Trophoblast cell (in vitro differentiated cells and primary cell): ENCODE measurements around the gene TTYH1.
"Not testable (repeated sequence)": the region's sequence is repeated elsewhere in the genome, so short reads cannot be mapped to it uniquely, and the experiment has no call there.

Source experiments
- DNase-seq, 2 donors: peaks; one replicate each; pipeline ENCODE4 v3.0.0-alpha.2; 2016
- H2AFZ ChIP-seq: 2 replicates; pipeline ENCODE4 v1.6.1; 2013; ENCODE audit warnings: low read length, moderate library complexity, mild to moderate bottlenecking; ENCODE audit not compliant: insufficient read depth, poor library complexity
- H2AK5ac ChIP-seq: 2 replicates; pipeline ENCODE4 v1.6.1; 2013; ENCODE audit warnings: mild to moderate bottlenecking, low read length
- H2BK120ac ChIP-seq: 2 replicates; pipeline ENCODE4 v1.6.1; 2013; ENCODE audit warnings: low read length, mild to moderate bottlenecking, moderate library complexity; ENCODE audit not compliant: insufficient read depth, poor library complexity
- H2BK12ac ChIP-seq: 2 replicates; pipeline ENCODE4 v1.6.1; 2013; ENCODE audit warnings: mild to moderate bottlenecking, low read length, moderate library complexity
- H2BK5ac ChIP-seq: 2 replicates; pipeline ENCODE4 v1.6.1; 2013; ENCODE audit warnings: low read length, low read depth, moderate library complexity, mild to moderate bottlenecking; ENCODE audit not compliant: poor library complexity
- H3K14ac ChIP-seq: 2 replicates; pipeline ENCODE4 v1.6.1; 2013; ENCODE audit warnings: mild to moderate bottlenecking, low read length
- H3K18ac ChIP-seq: 2 replicates; pipeline ENCODE4 v1.6.1; 2013; ENCODE audit warnings: mild to moderate bottlenecking, low read length
- H3K23ac ChIP-seq: 2 replicates; pipeline ENCODE4 v1.6.1; 2013; ENCODE audit warnings: low read length
- H3K27ac ChIP-seq: 2 replicates; pipeline ENCODE4 v1.5.1; 2013; ENCODE audit warnings: low read depth, mild to moderate bottlenecking, inconsistent platforms, low read length, moderate library complexity
- H3K27me3 ChIP-seq: 2 replicates; pipeline ENCODE4 v1.6.1; 2013; ENCODE audit warnings: inconsistent platforms, mild to moderate bottlenecking, low read length, moderate library complexity; ENCODE audit not compliant: insufficient read depth
- H3K36me3 ChIP-seq, 2 experiments: 1 replicate in 1 of 2; 2 replicates in 1 of 2; pipeline ENCODE4 v1.6.1; 2013; ENCODE audit warnings: low read length in 2 of 2, mild to moderate bottlenecking in 2 of 2, moderate library complexity in 1 of 2; ENCODE audit not compliant: insufficient read depth in 2 of 2, control insufficient read depth in 1 of 2
- H3K4ac ChIP-seq: 2 replicates; pipeline ENCODE4 v1.6.1; 2013; ENCODE audit warnings: low read depth, mild to moderate bottlenecking, low read length, moderate library complexity
- H3K4me1 ChIP-seq, 2 experiments: 1 replicate in 1 of 2; 2 replicates in 1 of 2; pipeline ENCODE4 v1.6.1; 2013; ENCODE audit warnings: low read length in 2 of 2, mild to moderate bottlenecking in 2 of 2, moderate library complexity in 1 of 2; ENCODE audit not compliant: insufficient read depth in 2 of 2, control insufficient read depth in 1 of 2
- H3K4me2 ChIP-seq: 2 replicates; pipeline ENCODE4 v1.6.1; 2013; ENCODE audit warnings: inconsistent platforms, mild to moderate bottlenecking, low read length, moderate library complexity
- H3K4me3 ChIP-seq: 2 replicates; pipeline ENCODE4 v1.5.1; 2013; ENCODE audit warnings: mild to moderate bottlenecking, low read depth, low read length, inconsistent platforms
- H3K79me1 ChIP-seq: one replicate; pipeline ENCODE4 v1.6.1; 2013; ENCODE audit warnings: low read length
- H3K79me2 ChIP-seq: 2 replicates; pipeline ENCODE4 v1.6.1; 2013; ENCODE audit warnings: low read length, mild to moderate bottlenecking; ENCODE audit not compliant: control insufficient read depth, insufficient read depth, poor library complexity
- H3K9ac ChIP-seq: 2 replicates; pipeline ENCODE4 v1.6.1; 2013; ENCODE audit warnings: mild to moderate bottlenecking, low read length
- H3K9me3 ChIP-seq: 2 replicates; pipeline ENCODE4 v1.6.1; 2013; ENCODE audit warnings: low read depth, mild to moderate bottlenecking, control low read depth, inconsistent platforms, low read length; ENCODE audit not compliant: insufficient read depth
- H4K12ac ChIP-seq: 2 replicates; pipeline ENCODE4 v1.6.1; 2013; ENCODE audit warnings: low read depth, mild to moderate bottlenecking, low read length, moderate library complexity
- H4K8ac ChIP-seq: 2 replicates; pipeline ENCODE4 v1.6.1; 2013; ENCODE audit warnings: low read depth, mild to moderate bottlenecking, low read length, moderate library complexity
- H4K91ac ChIP-seq: one replicate; pipeline ENCODE4 v1.6.1; 2013; ENCODE audit warnings: low read depth, mild to moderate bottlenecking, low read length, moderate library complexity
- WGBS: extraction: QIAGEN DNeasy Blood & Tissue Kit; methylation state at CpG from one replicate; pipeline ENCODE4 v1.1.7; 2013; ENCODE audit warnings: missing lambda C conversion rate; ENCODE audit not compliant: insufficient read length, insufficient coverage; ENCODE audit errors: extremely low coverage; 5-methylcytosine and 5-hydroxymethylcytosine counted together

The TTYH1 gene

DNA sequence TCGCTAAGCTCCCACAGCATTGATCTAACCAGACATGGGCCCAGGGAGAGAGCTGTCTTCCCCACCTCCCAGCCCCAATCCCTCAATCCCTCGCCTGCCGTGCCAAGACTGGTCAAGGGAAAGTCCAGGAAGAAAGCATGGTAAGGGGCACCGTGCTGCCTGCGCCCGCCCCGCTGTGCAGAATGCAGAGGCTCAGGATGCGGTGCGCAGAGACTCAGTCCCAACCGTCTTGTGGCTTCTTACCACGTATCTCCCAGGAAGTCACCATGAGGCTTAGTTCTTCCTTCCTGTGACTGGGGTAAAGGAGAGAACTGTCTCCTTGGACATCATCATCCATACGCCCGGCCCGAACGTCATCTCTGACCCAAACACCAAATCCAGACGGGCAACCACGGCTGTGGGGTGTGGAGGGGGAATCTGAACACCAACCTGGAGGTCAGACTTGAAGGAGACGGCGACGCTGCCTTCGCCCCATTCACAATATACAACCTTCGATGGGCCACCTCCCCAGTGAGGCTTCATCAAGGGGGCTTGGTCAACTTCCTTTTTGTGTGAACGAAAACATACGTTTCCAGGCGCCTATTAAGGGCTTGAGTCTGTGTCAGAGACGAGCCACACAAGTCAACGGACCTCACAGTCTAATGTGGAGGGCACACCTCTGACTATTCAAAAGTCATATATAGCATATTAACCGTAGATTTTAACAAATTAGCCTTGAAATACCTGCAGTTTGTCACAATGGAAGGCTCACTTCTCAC is 39.9 kb upstream of the TTYH1 start:
- H3K23ac ChIP-seq, H3K36me3 ChIP-seq, H2AK5ac ChIP-seq, H2BK5ac ChIP-seq, H3K9me3 ChIP-seq, H3K27ac ChIP-seq, H2BK120ac ChIP-seq, H2AFZ ChIP-seq, H4K91ac ChIP-seq, H4K8ac ChIP-seq, H3K79me2 ChIP-seq, H4K12ac ChIP-seq, H3K4me1 ChIP-seq, H3K4me2 ChIP-seq, H3K27me3 ChIP-seq, H2BK12ac ChIP-seq, H3K4me3 ChIP-seq, H3K9ac ChIP-seq, H3K18ac ChIP-seq, H3K14ac ChIP-seq, H3K79me1 ChIP-seq, H3K4ac ChIP-seq: not testable (repeated sequence)
- DNase-seq = peak in 1 of 2 donors; percentile 20
- no CpG with 5 or more reads among the region's 28 CpGs for WGBS

DNA sequence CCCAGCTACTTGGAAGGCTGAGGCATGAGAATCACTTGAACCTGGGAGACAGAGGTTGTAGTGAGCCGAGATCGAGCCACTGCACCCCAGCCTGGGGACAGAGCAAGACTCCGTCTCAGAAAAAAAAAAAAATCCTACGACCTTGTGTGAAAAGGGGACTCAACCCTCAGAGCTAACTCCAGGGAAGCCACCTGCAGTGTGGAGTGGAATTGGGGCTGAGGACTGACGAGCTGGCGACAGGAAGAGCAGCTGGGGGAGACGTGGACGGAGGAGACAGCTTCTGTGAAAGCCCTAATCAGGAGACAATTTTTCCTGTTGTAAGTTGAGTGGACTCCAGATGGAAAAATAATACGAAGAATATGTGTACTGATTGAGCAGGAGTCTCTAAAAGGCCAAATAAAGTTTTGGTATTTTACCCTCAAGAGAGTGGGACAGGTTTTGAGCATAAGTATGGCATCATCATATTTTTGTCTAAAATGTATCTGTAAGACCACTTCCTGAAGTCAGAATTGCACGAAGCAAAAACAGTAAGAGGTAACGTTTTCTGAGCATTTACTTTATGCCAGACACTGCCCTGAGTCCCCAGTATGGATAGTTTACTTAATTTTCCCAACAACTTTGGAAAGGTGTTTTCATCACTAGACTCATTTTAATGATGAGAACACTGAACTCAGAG is 38.5 kb upstream of the TTYH1 start:
- no peaks in the 10 kb centered on the region for H3K79me1 ChIP-seq
- H3K18ac ChIP-seq = no peak overlapping the region
- no peak overlapping the region for H4K91ac ChIP-seq
- no CpG with 5 or more reads among the region's 11 CpGs for WGBS
- no peak for DNase-seq
- no peak overlapping the region for H3K23ac ChIP-seq
- H3K9me3 ChIP-seq = peaks cover 4% of the 10 kb centered on the region
- H3K4me2 ChIP-seq = no peak overlapping the region
- no peak overlapping the region for H4K8ac ChIP-seq
- no peak overlapping the region for H3K9ac ChIP-seq
- no peaks in the 10 kb centered on the region for H3K36me3 ChIP-seq
- H3K4me1 ChIP-seq = no peaks in the 10 kb centered on the region
- no peaks in the 10 kb centered on the region for H3K79me2 ChIP-seq
- H4K12ac ChIP-seq = no peak overlapping the region
- H2BK12ac ChIP-seq = no peak overlapping the region
- H2BK120ac ChIP-seq = no peak overlapping the region
- no peak overlapping the region for H3K4ac ChIP-seq
- no peak overlapping the region for H3K27ac ChIP-seq
- no peak overlapping the region for H2AK5ac ChIP-seq
- H2AFZ ChIP-seq = no peak overlapping the region
- no peak overlapping the region for H3K4me3 ChIP-seq
- no peak overlapping the region for H2BK5ac ChIP-seq
- no peak overlapping the region for H3K14ac ChIP-seq
- H3K27me3 ChIP-seq = no peaks in the 10 kb centered on the region

DNA sequence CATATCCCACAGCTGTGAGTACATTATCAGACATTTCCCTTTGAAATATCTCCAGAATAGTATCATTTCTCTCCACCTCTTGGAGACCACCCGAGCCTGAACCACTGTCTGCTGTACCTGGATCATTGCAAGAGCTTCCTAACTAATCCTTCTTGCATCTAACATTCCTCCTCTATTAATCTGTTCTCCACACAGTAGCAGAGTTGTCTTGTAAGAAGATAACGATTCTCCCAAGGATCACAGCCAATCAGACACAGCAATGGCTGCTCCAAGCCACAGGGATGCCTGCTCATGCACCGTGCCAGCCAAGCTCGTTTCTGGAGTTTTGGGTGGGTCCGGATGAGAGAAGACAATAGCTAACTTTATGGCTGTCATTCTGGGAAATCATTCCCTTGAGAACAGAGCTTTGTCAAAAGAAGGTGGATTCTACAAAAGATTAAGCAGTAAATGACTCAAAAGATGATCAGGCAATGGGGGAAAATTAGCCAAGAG is 36.0 kb upstream of the TTYH1 start:
- Histone ChIP-seq H3K4ac (no peak overlapping the region), H2AK5ac (no peak overlapping the region), H3K4me3 (no peak overlapping the region), H3K27ac (no peak overlapping the region), H3K23ac (no peak overlapping the region), H3K27me3 (no peaks in the 10 kb centered on the region), H4K91ac (no peak overlapping the region), H2BK5ac (no peak overlapping the region), H2BK120ac (no peak overlapping the region), H4K8ac (no peak overlapping the region), H3K4me1 (no peaks in the 10 kb centered on the region), H3K18ac (no peak overlapping the region), H2AFZ (no peak overlapping the region), H3K36me3 (no peaks in the 10 kb centered on the region), H3K9ac (no peak overlapping the region), H3K9me3 (peaks cover 4% of the 10 kb centered on the region), H3K79me2 (no peaks in the 10 kb centered on the region), H3K79me1 (no peaks in the 10 kb centered on the region), H3K14ac (no peak overlapping the region), H2BK12ac (no peak overlapping the region), H4K12ac (no peak overlapping the region), H3K4me2 (no peak overlapping the region)
- DNase-seq = no peak
- WGBS = no CpG with 5 or more reads among the region's 5 CpGs

DNA sequence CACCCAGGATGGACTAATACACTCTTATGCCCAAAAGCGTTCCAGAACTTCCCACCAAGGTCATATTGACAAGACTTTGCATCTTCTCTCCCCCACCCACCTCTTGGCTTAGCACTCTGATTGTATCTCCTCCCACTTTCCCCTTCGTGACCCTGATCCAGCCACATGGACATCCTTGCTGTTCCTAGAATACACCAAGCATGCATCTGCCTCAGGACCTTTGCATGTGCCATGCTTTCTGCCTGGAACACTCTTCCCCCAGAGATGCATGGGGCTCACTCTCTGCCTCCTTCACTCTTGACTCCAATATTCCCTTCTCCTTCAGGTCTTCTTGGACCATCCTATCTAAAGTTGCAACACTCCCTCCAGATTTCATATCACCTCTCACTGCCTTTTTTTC is 34.4 kb upstream of the TTYH1 start:
- Histone ChIP-seq H3K18ac (no peak overlapping the region), H4K91ac (no peak overlapping the region), H3K4me1 (no peaks in the 10 kb centered on the region), H3K4me3 (no peak overlapping the region), H3K23ac (no peak overlapping the region), H2BK12ac (no peak overlapping the region), H4K8ac (no peak overlapping the region), H3K4ac (no peak overlapping the region), H2AFZ (no peak overlapping the region), H2AK5ac (no peak overlapping the region), H3K36me3 (no peaks in the 10 kb centered on the region), H3K27me3 (no peaks in the 10 kb centered on the region), H3K9ac (no peak overlapping the region), H4K12ac (no peak overlapping the region), H2BK5ac (no peak overlapping the region), H3K27ac (no peak overlapping the region), H3K14ac (no peak overlapping the region), H3K4me2 (no peak overlapping the region), H2BK120ac (no peak overlapping the region), H3K79me1 (no peaks in the 10 kb centered on the region), H3K79me2 (no peaks in the 10 kb centered on the region), H3K9me3 (peaks cover 4% of the 10 kb centered on the region)
- no peak for DNase-seq
- no CpG with 5 or more reads among the region's 2 CpGs for WGBS
